OCI-LY1 (cell line): ENCODE results near the gene USB1.

Experiments used
- CTCF ChIP-seq: fragments of 200-600 bp; sonication (generic), shearing (Covaris generic); IDR thresholded peaks from 2 replicates; pipeline ENCODE4 v1.5.1; 2017; ENCODE audit warnings: mild to moderate bottlenecking, antibody characterized with exemption, low read length, moderate library complexity, mixed read lengths
- EZH2 ChIP-seq: fragments of 200-600 bp; sonication (generic), shearing (Covaris generic); IDR thresholded peaks from 2 replicates; pipeline ENCODE4 v1.8.0; 2017; ENCODE audit warnings: borderline replicate concordance, mixed run types, mild to moderate bottlenecking, antibody characterized with exemption, low read length, moderate library complexity, mixed read lengths

GRCh38 chr16:57959804-57960203, 41.4 kb upstream of the USB1 start:
- TF ChIP-seq CTCF = no peak
- no peak for TF ChIP-seq EZH2
